HepG2 (cell line): ENCODE measurements around the gene GGPS1. TPM values are rescaled to one million over a fixed set of nuclear protein-coding genes. Genes with fewer than 3 reads are reported as not detected.

Experiments
- ATAC-seq: fragments of 200-7000 bp; cut with Tn5 transposase; 3 replicates; pipeline ENCODE4 v1.9.1; 2020; ENCODE audit warnings: mild to moderate bottlenecking, moderate library complexity
- BruUV-seq: library from RNA; stranded (reverse); fragments of 400-500 nt; replicated peaks from 2 replicates; lab custom pipeline; 2021; lab: Mats Ljungman, UMichigan
- CTCF ChIA-PET: fragments of 300-600 bp; formaldehyde crosslinking; extraction: SDS; loops from one replicate; lab custom pipeline; 2021; ENCODE audit warnings: low total read pairs, inconsistent platforms, low intra/inter-chr PET ratio; lab: Yijun Ruan, JAX
- POLR2A ChIA-PET: fragments of 350-600 bp; sonication (Branson Sonifier 250); formaldehyde crosslinking; loops from one replicate; lab custom pipeline; 2020; ENCODE audit warnings: antibody characterized with exemption, inconsistent platforms; lab: Yijun Ruan, JAX
- DNase-seq: peaks from one replicate; pipeline ENCODE4 v3.0.0-alpha.2; 2015; ENCODE audit warnings: low spot score
- FAIRE-seq: peaks from 3 replicates; lab custom pipeline; 2011; peaks lifted over from hg19 to GRCh38; lab: Jason Lieb, UNC
- H2AFZ ChIP-seq: one replicate; pipeline ENCODE4 v1.6.1; 2011; ENCODE audit warnings: low read length, inconsistent platforms
- H3K27ac ChIP-seq: fragments of 300-600 bp; 3 replicates; pipeline ENCODE4 v1.8.0; 2011; ENCODE audit warnings: mixed run types, mild to moderate bottlenecking, mixed read lengths, low read length, inconsistent platforms; ENCODE audit not compliant: insufficient read depth; ENCODE audit errors: extremely low read length
- H3K27me3 ChIP-seq, 2 experiments: fragments of 200-600 bp in 1 of 2; 2 replicates in 1 of 2; 3 replicates in 1 of 2; pipeline versions ENCODE4 v1.6.0 to v1.8.0; 2011; ENCODE audit warnings: low read length in 2 of 2, mild to moderate bottlenecking in 2 of 2, moderate library complexity in 2 of 2, inconsistent platforms in 1 of 2; ENCODE audit not compliant: insufficient read depth in 2 of 2, control insufficient read depth in 1 of 2
- H3K36me3 ChIP-seq, 2 experiments: fragments of 200-600 bp in 1 of 2; replicated peaks in 1 of 2; 2 replicates in 1 of 2; 3 replicates in 1 of 2; pipeline versions ENCODE4 v1.5.1 to v1.8.0; 2011; ENCODE audit warnings: low read length in 2 of 2, inconsistent platforms in 1 of 2; ENCODE audit not compliant: insufficient read depth in 2 of 2, control insufficient read depth in 1 of 2
- H3K4me1 ChIP-seq: 2 replicates; pipeline ENCODE4 v1.5.1; 2012; ENCODE audit warnings: low read length, inconsistent platforms; ENCODE audit not compliant: insufficient read depth
- H3K4me2 ChIP-seq: 2 replicates; pipeline ENCODE4 v1.6.0; 2011; ENCODE audit warnings: low read depth, low read length, inconsistent platforms
- H3K4me3 ChIP-seq, 3 experiments: fragments of 200-600 bp in 1 of 3; sonication (generic), shearing (Covaris generic) in 1 of 3; replicated peaks in 1 of 3; 2 replicates each; pipeline ENCODE4 v1.5.1; 2011 to 2016; ENCODE audit warnings: low read length in 3 of 3, inconsistent platforms in 2 of 3, low read depth in 2 of 3, mild to moderate bottlenecking in 2 of 3, control low read depth in 1 of 3, mixed read lengths in 1 of 3; ENCODE audit not compliant: insufficient read depth in 1 of 3
- H3K79me2 ChIP-seq: one replicate; pipeline ENCODE4 v1.6.1; 2011; ENCODE audit warnings: low read length, inconsistent platforms; ENCODE audit not compliant: insufficient read depth
- H3K9ac ChIP-seq: 2 replicates; pipeline ENCODE4 v1.6.0; 2011; ENCODE audit warnings: mild to moderate bottlenecking, low read depth, low read length, inconsistent platforms; ENCODE audit not compliant: insufficient read depth
- H3K9me3 ChIP-seq: 2 replicates; pipeline ENCODE4 v1.5.1; 2012; ENCODE audit warnings: mild to moderate bottlenecking, low read length
- H4K20me1 ChIP-seq: 2 replicates; pipeline ENCODE4 v1.6.0; 2011; ENCODE audit warnings: inconsistent platforms, mild to moderate bottlenecking, low read length, moderate library complexity; ENCODE audit not compliant: insufficient read depth
- AKAP8 ChIP-seq: sonication (generic); formaldehyde crosslinking; IDR thresholded peaks from 2 replicates; pipeline ENCODE4 v1.5.1; 2020; ENCODE audit warnings: mild to moderate bottlenecking, missing genetic modification reagents
- CC2D1A ChIP-seq: sonication (generic); formaldehyde crosslinking; IDR thresholded peaks from 2 replicates; pipeline ENCODE4 v1.8.1; 2023; ENCODE audit warnings: mild to moderate bottlenecking, missing genetic modification reagents
- HNRNPK ChIP-seq: fragments of 200-400 bp; formaldehyde crosslinking; IDR thresholded peaks from 2 replicates; pipeline ENCODE4 v1.6.1; 2018; ENCODE audit warnings: low read length, low read depth, moderate library complexity, mild to moderate bottlenecking; ENCODE audit not compliant: poor library complexity, severe bottlenecking
- MLX ChIP-seq: IDR thresholded peaks from 2 replicates; pipeline ENCODE4 v1.6.1; 2016
- TAF1 ChIP-seq: sonication (generic); formaldehyde crosslinking; IDR thresholded peaks from 2 replicates; pipeline ENCODE4 v1.4.0; 2020; ENCODE audit warnings: missing genetic modification reagents
- TFAP4 ChIP-seq: sonication (generic); IDR thresholded peaks from 2 replicates; pipeline ENCODE4 v1.6.1; 2016; ENCODE audit warnings: low read depth, borderline replicate concordance
- ZMAT5 ChIP-seq: sonication (generic); formaldehyde crosslinking; IDR thresholded peaks from 2 replicates; pipeline ENCODE4 v1.5.0; 2020; ENCODE audit warnings: mild to moderate bottlenecking, low read depth, missing genetic modification reagents, borderline replicate concordance
- ZNF605 ChIP-seq: sonication (generic); formaldehyde crosslinking; IDR thresholded peaks from 2 replicates; pipeline ENCODE4 v1.8.0; 2022; ENCODE audit warnings: mild to moderate bottlenecking, missing genetic modification reagents
- ZNF737 ChIP-seq: sonication (generic); formaldehyde crosslinking; IDR thresholded peaks from 2 replicates; pipeline ENCODE4 v1.5.0; 2020; ENCODE audit warnings: missing genetic modification reagents, mild to moderate bottlenecking, borderline replicate concordance
- WGBS: methylation state at CpG from one replicate; pipeline ENCODE4 v1.1.6; 2017; ENCODE audit warnings: low lambda C conversion rate; 5-methylcytosine and 5-hydroxymethylcytosine counted together
- in situ Hi-C: cut with HindIII; loops from 2 replicates; pipeline ENCODE4 v1.10.0; 2017; ENCODE audit warnings: low pct_unique_long_range_greater_than_20kb; ENCODE audit not compliant: extremely low pct_ligation_motif_present
- intact Hi-C: fragments of 100-400 bp; cut with micrococcal nuclease; formaldehyde crosslinking; loops from one replicate; pipeline ENCODE4 v1.10.0; 2022; ENCODE audit not compliant: unreplicated experiment
- polyA plus RNA-seq, 8 experiments: library from polyadenylated mRNA; depleted of rRNA in 3 of 8; stranded (reverse) in 7 of 8; unstranded in 1 of 8; fragments of >200 nt; fragmentation: Illumina TruSeq in 4 of 8; extraction: Trizol in 4 of 8; gene quantifications; 2 replicates each; pipeline versions ENCODE4 v1.2.1 to v1.2.3, GENCODE V29; 2011 to 2016; ENCODE audit warnings: low read depth in 4 of 8, missing spikeins in 1 of 8, mixed read lengths in 1 of 8; ENCODE audit not compliant: insufficient read depth in 1 of 8
- total RNA-seq, 5 experiments: library from RNA; depleted of rRNA; stranded (reverse); fragments of >200 nt; fragmentation: Illumina TruSeq; extraction: Trizol; gene quantifications; 2 replicates each; pipeline ENCODE4 v1.2.3, GENCODE V29; 2016; ENCODE audit warnings: low read depth in 1 of 5

GGPS1 gene
- total and polyA plus RNA-seq, 2 of the 13 experiments (the other 11 are each of a cell fraction or from before 2014, with no cell fraction given) = 28.8 to 42.6 TPM

GRCh38 chr1:235296729-235297128 lies 31.6 kb upstream of the GGPS1 start:
- H3K36me3 ChIP-seq = no peaks in the 10 kb centered on the region
- peak overlapping the region; percentile 57 for H3K27ac ChIP-seq
- peaks cover 35% of the 10 kb centered on the region for H4K20me1 ChIP-seq
- ATAC-seq = no peak
- peak overlapping the region; percentile 23; the same call in 1 of the 2 replicates for H3K4me2 ChIP-seq
- TF ChIP-seq MLX (CRISPR knock-in tag) (no peak), AKAP8 (CRISPR knock-in tag) (no peak), CC2D1A (no peak), ZNF605 (peak; percentile 66), HNRNPK (peak; percentile 39), ZNF737 (CRISPR knock-in tag) (no peak), TFAP4 (no peak), TAF1 (CRISPR knock-in tag) (no peak), ZMAT5 (CRISPR knock-in tag) (no peak)
- H3K9ac ChIP-seq = no peak overlapping the region
- ChIA-PET POLR2A (interaction anchor here (1.5 kb wide), 2 partner anchors 9 to 32 kb away, joined by 3 to 11 read pairs; partner anchors contain the start of genes ARID4B and GGPS1), CTCF (no interaction called here)
- no TSS peak for BruUV-seq
- H3K79me2 ChIP-seq = peaks cover 91% of the 10 kb centered on the region
- DNase-seq = no peak
- H3K4me3 ChIP-seq = no peak overlapping the region
- intact Hi-C loops (no loop called here), in situ Hi-C loops (no loop called here)
- no peaks in the 10 kb centered on the region for H3K27me3 ChIP-seq
- no peak for FAIRE-seq
- H3K9me3 ChIP-seq = no peaks in the 10 kb centered on the region
- WGBS = 100% methylated on average over 1 of the region's 1 CpG
- H3K4me1 ChIP-seq = peaks cover 72% of the 10 kb centered on the region
- H2AFZ ChIP-seq = no peak overlapping the region
